Kidney epithelial cell (primary cell): Measurements from ENCODE around the gene ACVR2B. TPM values are rescaled to one million over a fixed set of nuclear protein-coding genes. Genes with fewer than 3 reads are reported as not detected.

Source experiments
- DNase-seq: peaks from one replicate; pipeline ENCODE4 v3.0.0-alpha.2; 2010; ENCODE audit warnings: low read depth
- H3K27me3 ChIP-seq: 2 replicates; pipeline ENCODE4 v1.6.0; 2011; ENCODE audit warnings: low read length; ENCODE audit not compliant: control insufficient read depth, insufficient read depth
- H3K36me3 ChIP-seq: 2 replicates; pipeline ENCODE4 v1.5.1; 2011; ENCODE audit warnings: low read length; ENCODE audit not compliant: control insufficient read depth, insufficient read depth
- H3K4me3 ChIP-seq: 2 replicates; pipeline ENCODE4 v1.5.1; 2011; ENCODE audit warnings: low read depth, mild to moderate bottlenecking, control low read depth, low read length
- total RNA-seq: library from RNA; depleted of rRNA; stranded (reverse); fragments of >200 nt; gene quantifications from 2 replicates; pipeline ENCODE4 v1.2.3, GENCODE V29; 2015
- TF ChIP-seq, protein P1 (sequence below): IDR thresholded peaks from 2 replicates; pipeline ENCODE4 v1.5.1; 2011; ENCODE audit warnings: mild to moderate bottlenecking, moderate library complexity, low read length, control low read depth, inconsistent platforms; ENCODE audit not compliant: insufficient read depth, poor library complexity, severe bottlenecking

Gene ACVR2B
- total RNA-seq, 1 donor from 2014 or later: 16.1 TPM

DNA sequence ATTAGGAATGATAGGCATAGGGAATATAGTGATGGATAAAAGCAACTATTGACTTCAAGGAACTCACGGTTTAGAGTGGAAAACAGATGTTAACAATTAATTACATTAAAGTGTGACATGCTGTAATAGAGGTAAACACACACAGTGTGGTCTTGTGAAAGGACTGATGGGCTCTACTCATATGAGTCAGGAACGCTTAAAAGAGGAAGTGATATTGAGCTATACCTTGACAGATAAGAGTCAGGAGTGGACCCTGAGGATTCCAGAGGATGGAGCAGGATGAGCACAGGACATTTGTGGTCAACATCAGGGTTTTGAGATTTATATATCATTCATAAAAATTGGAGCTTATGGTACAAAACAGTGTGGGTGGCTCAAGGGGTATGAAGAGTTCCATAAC is 53.4 kb downstream of the ACVR2B start:
- Histone ChIP-seq H3K27me3 (no peaks in the 10 kb centered on the region), H3K36me3 (no peaks in the 10 kb centered on the region), H3K4me3 (no peak overlapping the region)
- no peak for DNase-seq
- TF ChIP-seq, protein P1, sequence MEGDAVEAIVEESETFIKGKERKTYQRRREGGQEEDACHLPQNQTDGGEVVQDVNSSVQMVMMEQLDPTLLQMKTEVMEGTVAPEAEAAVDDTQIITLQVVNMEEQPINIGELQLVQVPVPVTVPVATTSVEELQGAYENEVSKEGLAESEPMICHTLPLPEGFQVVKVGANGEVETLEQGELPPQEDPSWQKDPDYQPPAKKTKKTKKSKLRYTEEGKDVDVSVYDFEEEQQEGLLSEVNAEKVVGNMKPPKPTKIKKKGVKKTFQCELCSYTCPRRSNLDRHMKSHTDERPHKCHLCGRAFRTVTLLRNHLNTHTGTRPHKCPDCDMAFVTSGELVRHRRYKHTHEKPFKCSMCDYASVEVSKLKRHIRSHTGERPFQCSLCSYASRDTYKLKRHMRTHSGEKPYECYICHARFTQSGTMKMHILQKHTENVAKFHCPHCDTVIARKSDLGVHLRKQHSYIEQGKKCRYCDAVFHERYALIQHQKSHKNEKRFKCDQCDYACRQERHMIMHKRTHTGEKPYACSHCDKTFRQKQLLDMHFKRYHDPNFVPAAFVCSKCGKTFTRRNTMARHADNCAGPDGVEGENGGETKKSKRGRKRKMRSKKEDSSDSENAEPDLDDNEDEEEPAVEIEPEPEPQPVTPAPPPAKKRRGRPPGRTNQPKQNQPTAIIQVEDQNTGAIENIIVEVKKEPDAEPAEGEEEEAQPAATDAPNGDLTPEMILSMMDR: no peak

DNA sequence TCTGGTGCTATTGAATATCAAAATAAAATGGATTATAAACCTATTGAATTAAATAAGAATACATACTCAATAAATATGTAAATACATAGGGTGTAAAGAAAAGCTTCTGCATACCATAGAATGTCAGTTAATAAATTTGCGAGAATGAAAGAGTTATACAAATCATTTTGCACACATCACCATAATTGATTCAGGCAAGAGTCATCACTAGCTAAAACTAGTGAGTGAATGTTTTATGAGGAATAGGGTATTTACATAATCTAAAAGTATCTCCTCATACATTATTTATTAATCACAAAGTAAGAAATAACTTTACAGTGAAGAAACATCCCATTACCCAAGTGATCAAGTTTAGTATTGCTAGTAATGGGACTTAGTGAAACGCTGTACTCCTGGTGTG is 56.0 kb downstream of the ACVR2B start:
- TF ChIP-seq, protein P1: no peak

DNA sequence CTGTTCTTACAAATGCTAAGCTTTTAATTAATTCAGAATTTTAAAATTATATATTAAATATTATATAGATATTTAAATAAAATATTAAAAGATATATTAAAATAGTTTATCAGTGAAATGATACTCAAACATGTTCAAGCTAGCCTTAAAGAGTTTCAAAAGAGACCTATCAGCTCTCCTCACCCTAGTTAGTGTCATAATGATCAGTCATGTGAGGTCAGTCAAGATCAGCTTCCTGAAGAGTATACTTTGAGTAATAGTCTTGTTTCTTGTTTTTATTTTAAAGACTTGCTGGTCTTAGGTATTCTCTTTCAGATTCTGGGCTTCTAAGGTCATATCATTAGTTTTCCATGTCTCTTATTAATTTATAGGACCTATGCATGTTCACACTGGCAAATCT is 56.9 kb downstream of the ACVR2B start:
- no peaks in the 10 kb centered on the region for H3K36me3 ChIP-seq
- no peak for DNase-seq
- TF ChIP-seq, protein P1: no peak
- no peaks in the 10 kb centered on the region for H3K27me3 ChIP-seq
- no peak overlapping the region for H3K4me3 ChIP-seq

More for the DNA sequence above, 56.0 kb downstream of the ACVR2B start:
- DNase-seq: no peak
- Histone ChIP-seq H3K36me3 (no peaks in the 10 kb centered on the region), H3K27me3 (no peaks in the 10 kb centered on the region), H3K4me3 (no peak overlapping the region)

DNA sequence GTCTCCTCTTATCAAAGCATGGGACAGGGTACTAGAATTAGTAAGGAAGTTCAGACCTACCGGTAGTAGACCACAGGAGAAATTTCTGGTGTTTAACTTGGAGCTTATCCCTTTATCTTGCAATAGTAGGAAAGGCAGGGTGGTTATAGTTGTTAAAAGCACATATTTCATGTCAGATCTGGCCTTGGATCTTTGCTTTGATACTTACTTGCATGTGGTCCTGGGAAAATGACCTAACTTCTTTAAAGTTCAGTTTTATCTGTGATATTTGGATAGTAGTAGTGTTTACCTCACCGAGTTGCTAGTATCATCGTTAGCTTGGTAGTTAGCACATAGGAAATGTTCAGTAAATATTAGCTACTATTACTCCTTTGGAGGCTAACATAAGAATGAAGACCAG is 57.9 kb downstream of the ACVR2B start:
- no peak for DNase-seq
- TF ChIP-seq, protein P1: no peak
- Histone ChIP-seq H3K36me3 (no peaks in the 10 kb centered on the region), H3K4me3 (no peak overlapping the region), H3K27me3 (no peaks in the 10 kb centered on the region)

DNA sequence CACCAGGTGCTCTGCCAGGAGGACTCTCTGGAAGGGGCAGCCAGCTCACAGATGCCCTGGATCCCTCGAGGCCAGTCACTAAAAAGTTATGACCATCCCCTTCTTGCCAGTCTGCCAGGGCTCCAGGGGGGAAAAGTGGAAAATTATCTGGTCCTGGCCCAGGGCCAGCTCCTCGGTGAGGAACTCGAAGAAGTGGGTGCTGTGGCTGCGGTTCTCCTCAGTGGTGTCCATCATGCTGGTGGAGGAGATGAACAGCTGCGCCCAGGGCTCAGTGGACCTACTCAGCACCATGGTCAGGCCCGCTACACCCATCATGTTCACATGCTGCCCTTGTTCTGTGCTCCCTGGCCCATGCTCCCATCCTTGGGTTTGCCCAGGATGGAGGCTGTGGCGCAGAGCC is 61.7 kb downstream of the ACVR2B start:
- Histone ChIP-seq H3K27me3 (no peaks in the 10 kb centered on the region), H3K4me3 (no peak overlapping the region), H3K36me3 (no peaks in the 10 kb centered on the region)
- TF ChIP-seq, protein P1: no peak
- no peak for DNase-seq

DNA sequence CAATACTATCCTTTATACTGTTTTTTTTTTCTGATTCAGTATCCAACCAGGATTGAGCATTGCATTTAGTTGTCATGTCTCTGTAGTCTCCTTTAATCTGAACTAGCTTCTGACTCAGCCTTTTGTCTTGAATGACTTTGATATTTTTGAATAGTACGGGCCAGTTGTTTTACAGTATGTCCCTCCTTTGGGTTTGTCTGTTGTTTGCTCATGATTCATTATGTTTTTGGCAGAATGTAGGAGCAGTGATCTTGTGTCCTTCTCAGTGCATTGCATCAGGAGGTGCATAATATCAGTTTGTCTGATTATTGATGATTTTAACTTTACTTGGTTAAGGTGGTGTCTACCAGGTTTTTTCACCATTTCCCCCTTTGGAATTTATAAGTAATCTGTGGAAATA is 63.0 kb downstream of the ACVR2B start:
- TF ChIP-seq, protein P1: no peak
- H3K36me3 ChIP-seq: no peaks in the 10 kb centered on the region
- DNase-seq: no peak
- H3K4me3 ChIP-seq: no peak overlapping the region
- no peaks in the 10 kb centered on the region for H3K27me3 ChIP-seq
